NK-92 (cell line): ENCODE measurements around the gene SLC38A10.

Experiments
- DNase-seq: peaks from one replicate; lab custom pipeline; 2025; ENCODE audit not compliant: unreplicated experiment; lab: John Stamatoyannopoulos, UW

SLC38A10 gene

DNA sequence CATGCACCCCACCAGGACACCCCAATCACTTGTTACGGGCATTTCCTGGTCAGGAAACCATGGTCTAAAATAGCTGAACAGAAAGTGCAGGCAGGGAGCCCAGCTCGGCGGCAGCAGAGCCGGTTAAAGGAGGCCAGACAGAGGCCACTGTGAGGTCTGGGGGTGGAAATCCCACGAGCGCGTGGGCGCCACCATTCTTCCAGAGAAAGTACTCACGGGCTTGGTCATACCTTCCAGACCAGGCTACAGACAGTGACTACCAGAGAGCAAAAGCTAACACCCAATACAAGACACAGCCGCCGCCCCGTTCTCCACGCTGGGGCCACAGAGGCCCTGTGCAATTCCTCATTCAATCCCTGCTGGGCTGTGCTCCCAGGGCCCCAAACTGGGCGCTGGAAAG lies 84.2 kb downstream of the SLC38A10 start:
- no peak for DNase-seq

DNA sequence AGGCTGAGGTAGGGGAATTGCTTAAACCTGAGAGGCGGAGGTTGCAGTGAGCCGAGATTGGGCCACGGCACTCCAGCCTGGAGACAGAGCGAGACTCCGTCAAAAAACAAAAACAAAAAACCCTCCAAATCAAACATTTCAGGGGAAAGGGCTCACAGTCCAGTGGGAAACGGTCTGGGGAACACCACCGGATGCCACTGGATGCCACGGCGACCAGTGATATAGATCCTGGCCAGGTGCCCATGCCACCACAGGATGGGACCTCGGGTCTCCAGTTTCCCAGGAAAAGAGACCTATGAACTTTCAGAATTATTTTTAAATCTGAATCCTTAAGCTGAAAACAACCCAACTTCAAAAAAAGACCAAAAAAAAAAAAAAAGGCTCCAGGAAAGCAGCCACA lies 84.6 kb downstream of the SLC38A10 start:
- no peak for DNase-seq

DNA sequence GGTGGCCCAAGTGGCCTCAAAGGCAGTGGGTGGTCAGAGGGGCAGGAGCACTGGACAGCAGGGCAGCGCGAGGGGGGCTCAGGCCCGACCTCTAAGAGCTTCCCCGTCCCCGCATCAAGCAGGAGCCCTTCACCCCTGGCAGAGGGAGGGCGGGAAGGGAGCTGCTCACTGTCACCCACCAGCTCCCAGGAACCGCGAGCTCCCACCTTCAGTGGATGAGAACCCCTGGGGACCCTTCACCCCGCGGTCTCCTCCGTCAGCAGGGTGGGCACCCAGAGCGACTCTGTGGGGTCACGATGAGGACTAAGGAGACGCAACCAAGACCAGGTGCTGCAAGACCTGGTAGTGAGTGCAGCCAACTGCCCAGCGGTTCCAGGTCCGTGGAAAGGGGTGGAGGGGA lies 86.0 kb downstream of the SLC38A10 start:
- DNase-seq: no peak

DNA sequence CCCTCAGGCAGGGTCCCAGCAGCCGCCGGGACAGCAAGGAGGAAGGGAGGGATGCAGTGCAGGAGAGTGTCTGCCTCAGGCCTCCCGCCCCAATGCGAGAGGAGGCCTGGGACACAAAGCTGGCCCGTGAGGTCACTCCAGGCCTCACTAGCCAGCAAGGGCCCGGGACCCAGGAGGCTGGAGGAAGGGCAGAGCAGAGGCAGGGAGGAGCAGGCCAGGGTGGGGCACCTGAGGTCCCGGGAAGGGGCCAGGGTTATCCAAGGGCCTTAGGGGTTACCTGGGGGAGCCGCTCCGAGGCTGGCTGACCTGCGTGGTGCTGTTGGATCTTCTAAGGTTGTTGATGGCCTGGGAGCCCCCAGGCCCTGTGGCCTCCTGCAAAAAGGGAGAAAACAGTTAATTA lies 86.5 kb downstream of the SLC38A10 start:
- DNase-seq: no peak

DNA sequence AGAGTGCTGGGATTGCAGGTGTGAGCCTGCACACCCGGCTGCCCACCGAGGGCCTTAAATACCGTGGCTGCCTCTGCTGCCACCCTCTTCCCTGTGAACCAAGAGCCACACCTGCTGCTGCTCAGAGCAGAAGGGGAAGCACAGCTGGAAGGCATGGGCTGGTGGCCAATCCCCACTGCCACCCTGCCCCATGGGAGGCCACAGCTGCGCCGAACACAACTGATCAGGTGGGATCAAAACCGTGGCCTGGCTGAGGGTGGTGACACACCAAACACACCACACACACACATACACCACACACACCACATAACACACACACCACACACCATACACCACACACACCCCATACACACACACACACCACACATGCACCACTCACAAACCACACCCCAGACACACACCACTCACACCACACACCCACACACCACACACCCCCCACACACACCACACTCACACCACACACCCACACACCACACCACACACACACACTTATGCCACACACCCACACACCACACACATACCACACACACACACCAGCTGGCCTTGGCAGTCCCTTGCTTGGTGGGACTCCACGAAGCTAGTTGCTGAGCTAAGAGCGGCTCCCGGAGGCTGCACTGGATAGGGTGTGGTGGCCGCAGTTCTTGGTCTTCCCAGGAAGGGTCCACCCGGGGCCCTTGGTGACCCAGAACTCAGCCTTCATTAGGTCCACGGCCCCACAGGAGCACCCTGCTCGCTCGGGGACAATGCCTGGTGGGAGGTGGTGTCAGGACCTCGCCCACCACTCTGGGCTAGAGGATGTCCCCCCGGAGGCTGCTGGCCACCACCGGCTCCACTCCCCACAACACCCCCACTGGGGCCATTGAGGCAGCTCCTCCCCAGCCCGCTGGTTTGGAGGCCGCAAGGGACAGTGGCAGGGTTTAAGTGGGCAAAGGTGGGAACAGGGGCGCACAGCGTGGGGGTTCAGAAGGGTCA lies 87.2 kb downstream of the SLC38A10 start:
- DNase-seq: no peak

DNA sequence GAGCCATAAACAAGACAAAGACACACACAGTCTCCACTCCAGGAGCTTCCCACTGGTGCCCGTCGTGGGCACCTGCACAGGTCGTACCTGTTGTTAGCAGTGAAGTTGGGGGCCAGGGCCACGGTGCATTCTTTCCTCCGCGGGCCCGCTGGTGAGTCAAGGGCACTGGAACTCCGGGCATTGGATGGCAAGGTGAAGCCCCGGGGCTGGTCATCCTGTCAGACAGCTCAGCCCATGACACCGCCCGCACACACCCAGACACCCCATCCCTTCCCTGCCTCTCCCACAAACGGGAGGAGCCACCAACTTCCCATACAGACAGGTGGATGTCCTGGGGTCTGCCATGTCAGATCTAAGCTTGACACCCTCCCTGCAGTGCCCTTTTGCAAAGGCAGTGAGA lies 88.5 kb downstream of the SLC38A10 start:
- no peak for DNase-seq

DNA sequence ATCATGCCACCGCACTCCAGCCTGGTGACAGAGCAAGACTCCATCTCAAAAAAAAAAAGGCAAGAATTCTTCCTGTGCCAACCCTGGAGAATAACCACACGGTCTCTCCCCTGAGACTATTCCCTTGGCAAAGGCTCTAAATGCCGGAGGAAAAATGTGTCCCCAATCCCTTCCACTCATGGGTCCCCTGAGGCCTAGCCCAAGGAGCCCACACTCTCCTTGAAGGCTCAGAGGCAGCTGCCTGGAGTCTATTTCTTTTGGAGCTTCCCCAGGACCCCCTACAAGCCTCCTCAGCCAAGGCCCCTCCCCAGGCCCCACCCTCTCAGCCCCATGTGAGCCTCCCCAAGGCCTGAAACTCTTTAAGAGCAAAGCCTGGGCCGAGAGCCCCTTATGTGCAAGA lies 88.9 kb downstream of the SLC38A10 start:
- no peak for DNase-seq

DNA sequence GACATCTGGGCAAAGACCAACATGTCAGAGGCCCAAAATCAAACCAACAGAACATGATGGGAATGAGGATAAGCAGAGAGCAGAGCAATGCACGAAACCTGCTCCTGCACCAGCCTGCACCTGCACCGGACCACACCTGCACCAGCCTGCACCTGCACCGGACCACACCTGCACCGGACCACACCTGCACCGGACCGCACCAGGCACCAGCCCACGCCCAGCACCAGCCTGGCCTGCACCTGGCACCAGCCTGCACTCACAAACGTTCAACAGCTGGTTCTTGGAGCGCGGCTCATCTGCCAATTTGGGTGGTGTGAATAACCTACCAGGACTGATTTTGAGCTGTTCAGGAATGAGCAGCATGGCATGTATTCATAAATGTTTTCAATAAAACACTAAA lies 90.5 kb downstream of the SLC38A10 start:
- no peak for DNase-seq

DNA sequence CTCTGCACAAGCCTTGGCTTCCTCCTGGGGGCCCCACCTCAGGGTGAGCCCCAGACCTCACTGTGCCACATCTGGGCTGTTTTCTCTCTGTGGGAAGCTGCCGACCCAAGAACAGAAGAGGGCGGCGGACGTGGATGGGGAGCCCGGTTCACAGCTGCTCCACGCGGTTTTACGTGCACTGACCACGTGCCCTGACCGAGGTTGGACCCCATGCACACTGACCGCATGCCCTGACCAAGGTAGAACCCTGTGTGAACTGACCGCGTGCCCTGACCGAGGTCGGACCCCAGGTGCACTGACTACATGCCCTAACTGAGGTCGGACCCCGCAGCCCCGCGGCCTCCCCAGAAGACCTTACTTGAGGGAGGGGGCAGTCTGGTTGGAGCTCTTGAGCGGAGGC lies 92.0 kb downstream of the SLC38A10 start:
- DNase-seq: no peak

DNA sequence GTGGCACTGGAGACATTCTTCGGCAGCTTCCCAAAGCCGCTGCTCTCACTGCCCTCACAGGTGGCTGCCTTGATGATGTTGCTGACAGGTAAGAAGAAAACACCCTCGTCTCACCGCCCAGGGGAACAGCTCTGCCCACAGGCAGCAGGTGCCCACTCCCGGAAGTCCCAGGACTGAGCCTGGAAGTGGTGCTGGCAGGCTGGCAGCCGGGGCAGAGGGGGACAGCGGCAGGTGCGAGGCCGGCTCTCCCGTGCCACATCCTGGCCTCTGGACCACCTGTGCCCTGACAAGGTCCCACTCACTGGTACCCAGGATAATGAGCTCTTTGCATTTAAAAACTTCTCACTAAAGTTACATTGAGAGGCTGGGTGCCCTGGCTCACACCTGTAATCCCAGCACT lies 92.8 kb downstream of the SLC38A10 start:
- DNase-seq: no peak

DNA sequence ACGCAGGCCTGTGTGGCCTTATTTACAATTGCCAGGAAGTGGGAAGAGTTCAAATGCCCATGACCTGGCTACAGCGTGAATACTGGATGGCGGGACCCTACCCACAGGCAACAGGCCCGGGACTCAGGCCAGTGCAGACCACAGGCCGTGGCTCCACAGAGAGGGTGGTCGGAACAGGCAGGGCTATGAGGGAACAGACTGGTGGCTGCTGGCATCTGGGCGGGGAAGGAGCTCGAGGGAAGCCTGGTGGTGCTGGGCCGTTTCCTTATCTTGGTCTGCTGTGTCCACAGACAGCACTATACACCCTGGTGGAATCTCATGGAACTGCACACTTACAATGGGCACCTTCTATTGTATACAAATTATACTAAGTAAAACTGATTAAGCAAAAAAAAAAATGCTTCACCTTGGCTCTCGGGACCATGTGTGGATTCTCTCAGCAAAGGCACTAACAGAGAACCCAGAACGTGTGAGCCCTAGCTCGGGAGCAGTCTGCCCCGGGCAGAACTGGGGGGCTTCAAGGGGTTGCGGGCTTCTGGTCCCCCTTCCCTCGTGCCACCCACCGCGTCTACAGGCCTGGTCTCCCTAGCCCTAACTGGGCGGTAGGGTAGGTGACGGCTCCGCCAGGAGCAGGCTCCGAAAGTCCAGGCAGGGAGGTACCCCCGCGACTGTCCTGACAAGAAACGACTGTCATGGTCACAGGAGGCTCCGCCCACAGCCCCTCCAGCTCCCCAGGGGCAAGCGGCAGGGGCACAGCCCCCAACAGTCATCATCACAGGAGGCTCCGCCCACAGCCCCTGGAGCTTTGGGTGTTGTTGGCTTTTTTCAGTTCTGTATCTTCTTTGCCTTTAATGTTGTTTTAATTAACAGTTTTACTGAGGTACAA lies 94.2 kb downstream of the SLC38A10 start:
- no peak for DNase-seq

DNA sequence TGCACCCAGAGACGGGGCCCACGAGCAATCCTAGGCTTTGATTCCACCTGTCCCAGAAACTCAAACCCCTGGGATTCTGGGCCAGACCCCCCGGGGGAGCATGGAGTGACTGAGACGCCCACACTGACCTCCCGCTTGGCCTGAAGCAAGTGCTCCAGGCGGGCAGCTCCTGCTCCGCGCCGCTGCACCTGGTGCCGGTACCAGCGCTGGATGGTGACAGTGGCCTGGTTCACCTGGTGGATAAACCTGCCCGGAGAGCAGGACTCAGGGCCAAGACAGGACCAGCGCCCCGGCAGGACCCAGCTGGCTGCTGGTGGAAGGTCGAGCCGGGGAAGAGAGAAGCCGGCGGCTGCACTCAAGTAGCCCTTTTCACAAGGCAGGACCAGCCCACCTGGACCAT lies 94.9 kb downstream of the SLC38A10 start:
- DNase-seq: no peak

DNA sequence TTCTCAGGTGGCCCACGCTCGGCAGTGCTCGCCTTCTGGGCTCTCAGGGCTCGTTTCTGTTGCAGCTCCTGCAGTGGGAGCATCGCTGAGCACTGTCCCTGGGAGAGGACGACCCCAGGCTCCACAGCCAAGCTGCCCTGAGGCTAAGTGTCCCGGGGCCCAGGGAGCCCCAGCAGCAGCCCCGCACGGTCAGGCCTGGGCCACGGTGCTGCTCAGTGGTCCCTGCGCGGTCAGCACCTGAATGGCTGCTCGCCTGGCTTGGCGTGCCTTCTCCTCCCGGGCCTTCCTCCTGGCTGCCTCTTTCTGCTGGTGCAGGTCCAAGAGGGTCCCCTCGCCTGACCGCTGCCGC lies 95.7 kb downstream of the SLC38A10 start:
- DNase-seq: no peak

DNA sequence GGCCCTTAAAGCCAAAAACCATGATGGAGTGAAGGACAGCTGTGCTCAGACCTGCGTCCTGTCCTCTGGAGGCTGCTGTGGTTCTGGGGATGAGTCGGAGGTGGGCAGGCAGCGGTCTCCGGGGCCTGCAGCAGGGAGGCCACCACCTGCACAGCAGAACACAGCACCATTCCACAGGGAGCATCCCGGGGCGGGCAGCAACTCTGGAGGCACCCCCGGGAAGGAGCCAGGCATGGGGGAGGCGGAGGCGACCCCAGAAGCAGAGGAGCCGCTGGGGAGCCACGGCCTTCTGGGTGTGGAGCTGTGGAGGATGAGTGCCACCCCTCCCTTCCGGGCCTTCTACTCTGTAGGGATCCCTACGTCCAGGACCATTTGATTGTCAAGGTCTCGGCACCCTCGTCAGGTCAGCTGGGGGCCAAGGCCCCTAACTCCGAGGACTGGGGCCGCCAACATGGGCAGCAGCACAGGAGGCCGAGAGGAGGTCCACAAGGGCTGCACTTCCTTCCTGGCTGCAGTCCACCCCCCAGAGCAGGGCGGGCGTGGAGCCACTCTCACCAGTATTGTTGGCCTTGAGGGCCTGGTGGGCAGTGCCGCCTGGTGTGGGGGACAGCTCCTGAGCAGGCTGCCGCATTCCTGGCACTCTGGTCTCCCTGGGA lies 96.2 kb downstream of the SLC38A10 start:
- no peak for DNase-seq

DNA sequence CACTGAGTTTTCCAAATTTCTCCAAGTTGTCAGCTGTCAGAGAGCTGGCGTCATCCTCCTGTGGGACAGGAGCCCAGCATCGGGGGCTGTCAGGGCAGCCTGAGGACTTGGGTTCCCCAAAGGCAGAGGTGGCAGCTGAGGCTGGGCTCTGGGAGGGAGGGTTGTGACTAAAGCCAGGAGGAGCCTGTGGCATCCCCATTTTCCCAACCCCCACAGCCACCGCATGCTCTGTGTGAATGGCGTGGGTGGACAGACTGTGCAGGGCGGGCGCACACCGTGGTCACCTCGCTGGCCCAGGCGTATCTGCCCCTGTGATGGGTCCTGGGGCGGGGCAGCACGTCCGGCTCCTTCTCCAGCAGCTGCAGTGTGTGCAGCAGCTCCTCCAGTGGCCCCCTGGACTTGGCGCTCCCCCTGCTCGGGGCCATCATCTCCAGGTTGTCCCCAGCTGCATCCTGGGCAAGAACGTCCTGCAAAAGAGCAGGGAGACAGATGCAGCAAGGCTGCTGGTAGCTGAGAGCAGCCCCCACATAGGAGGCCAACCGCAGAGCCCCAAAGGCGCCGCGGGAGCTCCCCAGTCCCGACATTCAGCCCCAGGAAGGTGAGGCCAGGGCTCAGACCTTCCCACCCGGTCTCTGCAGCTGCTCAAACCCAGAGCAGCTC lies 97.1 kb downstream of the SLC38A10 start:
- DNase-seq: no peak

DNA sequence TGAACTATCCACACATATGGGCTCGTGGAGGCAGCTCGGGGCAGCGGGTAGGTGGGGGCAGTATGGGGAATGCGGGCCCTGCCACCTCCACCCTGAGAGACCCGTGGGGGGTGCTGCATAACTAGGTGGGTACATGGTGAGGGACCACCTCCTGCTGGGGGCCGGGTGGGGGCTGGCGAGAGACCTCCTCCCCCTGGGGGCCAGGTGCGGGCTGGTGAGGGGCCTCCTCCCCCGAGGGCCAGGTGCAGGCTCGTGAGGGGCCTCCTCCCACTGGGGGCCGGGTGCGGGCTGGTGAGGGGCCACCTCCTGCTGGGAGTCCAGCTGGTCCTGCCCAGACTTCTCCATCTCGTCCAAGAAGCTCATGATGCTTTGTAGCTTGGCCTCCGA lies 97.7 kb downstream of the SLC38A10 start:
- no peak for DNase-seq

DNA sequence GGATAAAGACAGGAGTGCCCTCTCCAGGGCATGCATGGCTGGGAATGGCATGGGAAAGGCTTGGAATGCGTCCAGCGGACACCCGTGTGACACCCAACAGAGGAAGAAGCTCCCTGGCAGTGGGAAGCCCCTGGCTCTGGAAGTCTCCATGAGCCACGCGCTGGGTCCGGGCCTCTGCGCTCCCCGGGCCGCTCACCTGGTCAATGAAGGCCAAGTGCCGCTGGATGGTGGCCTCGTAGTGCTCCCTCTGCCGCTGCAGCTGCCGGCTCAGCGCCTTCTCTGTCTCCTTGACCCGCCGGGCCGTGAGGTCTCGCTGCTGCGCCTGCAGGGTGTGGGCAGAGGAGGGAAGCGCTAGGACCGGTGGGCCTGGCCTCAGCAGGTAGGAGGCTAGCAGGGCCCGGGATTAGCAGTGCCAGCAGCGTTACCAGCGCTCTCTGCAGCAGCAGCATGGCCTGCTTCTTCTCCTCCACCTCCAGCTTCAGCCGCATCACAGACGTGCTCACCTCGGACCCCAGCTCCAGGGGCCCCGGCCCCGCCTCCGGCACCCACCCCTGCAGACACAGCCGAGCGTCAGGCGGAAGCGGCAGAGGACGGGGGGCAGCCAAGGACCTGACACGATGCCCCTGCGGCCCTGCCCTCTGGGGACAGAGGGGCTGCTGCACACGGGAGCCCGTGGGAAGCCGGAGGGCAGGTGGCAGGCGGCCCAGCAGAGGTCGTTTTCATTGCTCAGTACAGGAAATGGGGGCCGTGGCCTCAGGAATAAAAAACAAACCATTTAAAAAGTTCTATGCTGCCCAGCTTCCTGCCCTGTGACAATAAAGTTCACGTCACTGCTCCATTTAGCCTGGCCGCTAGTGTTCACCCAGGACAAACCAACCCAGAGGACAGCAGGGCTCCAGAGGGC lies 98.3 kb downstream of the SLC38A10 start:
- DNase-seq: no peak

DNA sequence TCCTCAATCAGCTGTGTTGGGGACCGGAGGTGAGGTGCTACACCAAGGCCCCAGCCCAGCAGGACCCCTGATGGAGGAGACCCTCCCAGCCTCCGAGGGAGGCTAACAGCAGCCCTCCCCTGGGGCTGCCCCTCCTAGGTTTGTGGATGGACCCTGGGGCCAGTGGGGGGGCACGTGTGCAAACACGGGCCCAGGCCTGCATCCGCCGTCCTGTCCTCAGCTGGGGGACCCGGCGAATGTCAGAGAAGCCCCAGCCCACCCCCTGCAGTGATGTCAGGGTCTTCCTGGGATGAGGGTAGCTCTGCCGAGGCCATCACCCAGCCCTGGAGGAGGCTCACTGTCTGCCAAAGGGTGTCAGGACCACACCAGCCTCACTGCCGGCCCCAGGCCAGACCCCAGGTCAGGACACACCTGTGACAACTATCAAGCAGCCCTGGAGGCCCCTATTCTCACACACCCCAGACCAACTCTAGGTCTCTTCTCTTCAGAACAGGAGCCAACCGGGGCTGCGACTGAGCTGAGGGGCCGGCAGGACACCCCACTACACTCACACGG lies 99.1 kb downstream of the SLC38A10 start:
- DNase-seq: no peak
